Nephron progenitor cell (in vitro differentiated cells): ENCODE measurements around the gene PHACTR3.

Experiments used
- DNase-seq: peaks from one replicate; pipeline ENCODE4 v3.0.0; 2021
- H3K27ac Mint-ChIP-seq: 2 replicates; pipeline ENCODE4 v1.8.0; 2021; ENCODE audit warnings: mild to moderate bottlenecking, moderate library complexity, mixed read lengths
- H3K27me3 Mint-ChIP-seq: 2 replicates; pipeline ENCODE4 v1.8.0; 2021; ENCODE audit warnings: mild to moderate bottlenecking, low read depth, mixed read lengths; ENCODE audit not compliant: poor library complexity
- H3K36me3 Mint-ChIP-seq: 2 replicates; pipeline ENCODE4 v1.8.0; 2021; ENCODE audit warnings: low read depth, mixed read lengths
- H3K4me1 Mint-ChIP-seq: 2 replicates; pipeline ENCODE4 v1.8.0; 2021; ENCODE audit warnings: mixed read lengths
- H3K4me3 Mint-ChIP-seq: 2 replicates; pipeline ENCODE4 v1.8.0; 2021; ENCODE audit warnings: mild to moderate bottlenecking, moderate library complexity, mixed read lengths
- H3K9me3 Mint-ChIP-seq: 2 replicates; pipeline ENCODE4 v1.8.0; 2021; ENCODE audit warnings: mild to moderate bottlenecking, moderate library complexity, mixed read lengths
- CTCF ChIP-seq: fragments of 200-600 bp; sonication (generic); IDR thresholded peaks from 2 replicates; pipeline ENCODE4 v1.5.0; 2021; ENCODE audit warnings: antibody characterized with exemption

The PHACTR3 gene

GRCh38 chr20:59824711-59825562 lies 220.6 kb downstream of the PHACTR3 start:
- H3K27ac Mint-ChIP-seq = no peak overlapping the region
- peaks cover 76% of the 10 kb centered on the region for H3K9me3 Mint-ChIP-seq
- H3K4me1 Mint-ChIP-seq = no peaks in the 10 kb centered on the region
- peaks cover 22% of the 10 kb centered on the region for H3K27me3 Mint-ChIP-seq
- peaks cover under 1% of the 10 kb centered on the region for H3K36me3 Mint-ChIP-seq
- no peak for TF ChIP-seq CTCF
- no peak overlapping the region for H3K4me3 Mint-ChIP-seq
- DNase-seq = no peak

- no peak overlapping the region for H3K4me3 Mint-ChIP-seq
- H3K27ac Mint-ChIP-seq = no peak overlapping the region
- H3K27me3 Mint-ChIP-seq = peaks cover 24% of the 10 kb centered on the region
- peaks cover 5% of the 10 kb centered on the region for H3K36me3 Mint-ChIP-seq
- no peak for DNase-seq
- no peak for TF ChIP-seq CTCF
- peaks cover 76% of the 10 kb centered on the region for H3K9me3 Mint-ChIP-seq
- H3K4me1 Mint-ChIP-seq = no peaks in the 10 kb centered on the region
These were observed 221.2 kb downstream of the PHACTR3 start for GRCh38 chr20:59825563-59825920.

- H3K4me3 Mint-ChIP-seq = peak overlapping the region; percentile 41
- no peaks in the 10 kb centered on the region for H3K4me1 Mint-ChIP-seq
- no peak for DNase-seq
- H3K9me3 Mint-ChIP-seq = peaks cover 76% of the 10 kb centered on the region
- no peak overlapping the region for H3K27ac Mint-ChIP-seq
- TF ChIP-seq CTCF = no peak
- peaks cover 5% of the 10 kb centered on the region for H3K36me3 Mint-ChIP-seq
- peaks cover 20% of the 10 kb centered on the region for H3K27me3 Mint-ChIP-seq
These were observed 221.8 kb downstream of the PHACTR3 start for GRCh38 chr20:59825944-59826759.

- Mint-ChIP-seq H3K4me3 (no peak overlapping the region), H3K27me3 (peaks cover 20% of the 10 kb centered on the region), H3K27ac (no peak overlapping the region), H3K36me3 (peaks cover 5% of the 10 kb centered on the region), H3K4me1 (no peaks in the 10 kb centered on the region), H3K9me3 (peaks cover 75% of the 10 kb centered on the region)
- no peak for DNase-seq
- TF ChIP-seq CTCF = no peak
These were observed 223.1 kb downstream of the PHACTR3 start for GRCh38 chr20:59827138-59828056.

GRCh38 chr20:59828125-59829053 lies 224.0 kb downstream of the PHACTR3 start:
- Mint-ChIP-seq H3K27ac (peak overlapping the region; percentile 31), H3K27me3 (peaks cover 24% of the 10 kb centered on the region)
- no peak for DNase-seq

More at GRCh38 chr20:59828125-59829053, 224.0 kb downstream of the PHACTR3 start:
- Mint-ChIP-seq H3K36me3 (peaks cover 5% of the 10 kb centered on the region), H3K4me3 (no peak overlapping the region), H3K9me3 (peaks cover 72% of the 10 kb centered on the region), H3K4me1 (no peaks in the 10 kb centered on the region)
- no peak for TF ChIP-seq CTCF
